GM23338 (cell line): ENCODE data around the gene LDB3. TPM values are rescaled to one million over a fixed set of nuclear protein-coding genes. Genes with fewer than 3 reads are reported as not detected.

ENCODE experiments used
- ATAC-seq: fragments of 200-7000 bp; cut with Tn5 transposase; 3 replicates; pipeline ENCODE4 v1.9.1; 2020
- DNase-seq: peaks from one replicate; pipeline ENCODE4 v3.0.0-alpha.2; 2015; ENCODE audit warnings: low spot score
- H2AFZ ChIP-seq: fragments of 200-600 bp; sonication (generic); 2 replicates; pipeline ENCODE4 v1.8.0; 2016; ENCODE audit warnings: antibody characterized with exemption, mild to moderate bottlenecking, moderate library complexity
- H3F3A ChIP-seq: fragments of 200-600 bp; sonication (generic); replicated peaks from 2 replicates; pipeline ENCODE4 v1.8.0; 2017; ENCODE audit warnings: antibody characterized with exemption, mixed run types, low read depth
- H3K27ac ChIP-seq: fragments of 200-600 bp; sonication (generic); 2 replicates; pipeline ENCODE4 v1.6.1; 2016; ENCODE audit warnings: low read depth
- H3K27me3 ChIP-seq: fragments of 200-600 bp; sonication (generic); 2 replicates; pipeline ENCODE4 v1.8.0; 2016; ENCODE audit warnings: mild to moderate bottlenecking, mixed run types, moderate library complexity; ENCODE audit not compliant: insufficient read depth
- H3K36me3 ChIP-seq: fragments of 200-600 bp; sonication (generic); 2 replicates; pipeline ENCODE4 v1.8.0; 2016; ENCODE audit warnings: mild to moderate bottlenecking; ENCODE audit not compliant: insufficient read depth
- H3K4me1 ChIP-seq: fragments of 200-600 bp; sonication (generic); 2 replicates; pipeline ENCODE4 v1.8.0; 2016; ENCODE audit warnings: mild to moderate bottlenecking, moderate library complexity; ENCODE audit not compliant: insufficient read depth
- H3K4me2 ChIP-seq: fragments of 200-600 bp; sonication (generic); 2 replicates; pipeline ENCODE4 v1.7.1; 2017; ENCODE audit warnings: mixed run types
- H3K4me3 ChIP-seq: fragments of 200-600 bp; sonication (generic); 2 replicates; pipeline ENCODE4 v1.6.1; 2016; ENCODE audit warnings: mixed run types
- H3K79me2 ChIP-seq: fragments of 200-600 bp; sonication (generic); replicated peaks from 2 replicates; pipeline ENCODE4 v1.8.0; 2017; ENCODE audit warnings: mild to moderate bottlenecking; ENCODE audit not compliant: insufficient read depth
- H3K9me2 ChIP-seq: fragments of 200-600 bp; sonication (generic); 2 replicates; pipeline ENCODE4 v1.8.0; 2017; ENCODE audit not compliant: insufficient read depth
- H4K20me1 ChIP-seq: fragments of 200-600 bp; sonication (generic); replicated peaks from 2 replicates; pipeline ENCODE4 v1.8.0; 2017; ENCODE audit warnings: mild to moderate bottlenecking; ENCODE audit not compliant: insufficient read depth
- H3K27ac Mint-ChIP-seq: 2 replicates; pipeline ENCODE4 v1.8.0; 2020; ENCODE audit warnings: inconsistent platforms, mild to moderate bottlenecking, moderate library complexity, mixed read lengths
- H3K27me3 Mint-ChIP-seq: 3 replicates; pipeline ENCODE4 v1.8.0; 2022; ENCODE audit warnings: low read depth, mild to moderate bottlenecking, moderate library complexity, mixed read lengths, inconsistent platforms; ENCODE audit not compliant: insufficient read depth, poor library complexity
- H3K36me3 Mint-ChIP-seq: 3 replicates; pipeline ENCODE4 v1.8.0; 2021; ENCODE audit warnings: low read depth, mild to moderate bottlenecking, inconsistent platforms, moderate library complexity, mixed read lengths
- H3K4me1 Mint-ChIP-seq: 3 replicates; pipeline ENCODE4 v1.8.0; 2020; ENCODE audit warnings: mild to moderate bottlenecking, inconsistent platforms, mixed read lengths
- H3K4me3 Mint-ChIP-seq: 3 replicates; pipeline ENCODE4 v1.8.0; 2021; ENCODE audit warnings: moderate library complexity, mild to moderate bottlenecking, inconsistent platforms, mixed read lengths
- H3K9me3 Mint-ChIP-seq: 3 replicates; pipeline ENCODE4 v1.8.0; 2020; ENCODE audit warnings: moderate library complexity, mild to moderate bottlenecking, inconsistent platforms, mixed read lengths
- CREB1 ChIP-seq: fragments of 250-450 bp; sonication (Bioruptor Pico); IDR thresholded peaks from 2 replicates; pipeline ENCODE4 v1.5.0; 2020; ENCODE audit warnings: low read depth, mild to moderate bottlenecking, moderate library complexity
- CTCF ChIP-seq, 2 experiments: fragments of 200-600 bp in 1 of 2; sonication (generic) in 1 of 2; conservative IDR thresholded peaks; 2 replicates each; pipeline versions ENCODE4 v1.5.1 to v1.6.1; 2016 to 2017; ENCODE audit warnings: antibody characterized with exemption in 2 of 2, low read depth in 2 of 2, mild to moderate bottlenecking in 2 of 2, moderate library complexity in 1 of 2
- EZH2phosphoT487 ChIP-seq: fragments of 200-600 bp; sonication (generic); IDR thresholded peaks from one replicate; pipeline ENCODE4 v1.8.1; 2018; ENCODE audit warnings: antibody characterized with exemption; ENCODE audit not compliant: unreplicated experiment
- JUNB ChIP-seq: IDR thresholded peaks from one replicate; pipeline ENCODE4 v1.6.1; 2016; ENCODE audit warnings: antibody characterized with exemption; ENCODE audit not compliant: unreplicated experiment
- NANOG ChIP-seq: IDR thresholded peaks from 2 replicates; pipeline ENCODE4 v1.6.1; 2016; ENCODE audit warnings: antibody characterized with exemption, borderline replicate concordance
- POLR2AphosphoS5 ChIP-seq: IDR thresholded peaks from 2 replicates; pipeline ENCODE4 v1.6.1; 2016; ENCODE audit warnings: antibody characterized with exemption, low read depth
- REST ChIP-seq: IDR thresholded peaks from one replicate; pipeline ENCODE4 v1.6.1; 2018; ENCODE audit warnings: antibody characterized with exemption; ENCODE audit not compliant: unreplicated experiment
- STAT1 ChIP-seq: IDR thresholded peaks from one replicate; pipeline ENCODE4 v1.6.1; 2016; ENCODE audit warnings: antibody characterized with exemption; ENCODE audit not compliant: unreplicated experiment
- ZNF114 ChIP-seq: fragments of 250-450 bp; sonication (Bioruptor Pico); IDR thresholded peaks from 2 replicates; pipeline ENCODE4 v1.5.0; 2020; ENCODE audit warnings: mild to moderate bottlenecking, moderate library complexity
- ZNF331 ChIP-seq: fragments of 250-450 bp; sonication (Bioruptor Pico); IDR thresholded peaks from 2 replicates; pipeline ENCODE4 v1.5.0; 2020; ENCODE audit warnings: low read depth, mild to moderate bottlenecking, moderate library complexity
- polyA plus RNA-seq: library from polyadenylated mRNA; unstranded; fragments of >200 nt; fragmentation: Nextera tagmentation; extraction: Ambion mirVana; gene quantifications from 2 replicates; pipeline ENCODE4 v1.2.1, GENCODE V29; 2016
- total RNA-seq: library from RNA; depleted of rRNA; stranded (reverse); fragments of >200 nt; shearing (Covaris generic); gene quantifications from 2 replicates; pipeline ENCODE4 v1.2.3, GENCODE V29; 2014
- TF ChIP-seq, protein P1 (sequence below): IDR thresholded peaks from 2 replicates; pipeline ENCODE4 v1.6.1; 2016; ENCODE audit warnings: antibody characterized with exemption
- TF ChIP-seq, protein P2 (sequence below): fragments of 250-450 bp; sonication (Bioruptor Pico); IDR thresholded peaks from 2 replicates; pipeline ENCODE4 v1.5.0; 2020; ENCODE audit warnings: mild to moderate bottlenecking, moderate library complexity

Gene LDB3
- total and polyA plus RNA-seq, 2 experiments from 2014 or later, result 0.14 to 0.16 TPM

DNA sequence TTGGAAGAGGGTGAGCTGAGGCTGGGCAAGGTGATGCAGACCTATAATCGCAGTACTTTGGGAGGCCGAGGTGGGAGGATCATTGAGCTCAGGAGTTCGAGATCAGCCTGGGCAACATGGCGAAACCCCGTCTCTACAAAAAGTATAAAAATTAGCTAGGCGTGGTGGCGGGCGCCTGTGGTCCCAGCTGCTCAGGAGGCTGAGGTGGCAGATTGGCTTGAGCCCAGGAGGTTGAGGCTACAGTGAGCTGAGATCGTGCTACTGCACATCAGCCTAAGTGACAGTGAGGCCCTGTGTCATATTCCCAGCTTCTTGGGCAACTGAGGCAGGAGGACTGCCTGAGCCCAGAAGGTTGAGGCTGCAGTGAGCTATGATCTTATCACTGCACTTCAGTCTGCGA is 101.7 kb downstream of the LDB3 start (continued):
- no peak for TF ChIP-seq REST
- no peak for TF ChIP-seq NANOG
- no peak for TF ChIP-seq CTCF (conservative IDR thresholded peaks at IDR 0.05; ENCODE audit: low read depth in 2 of 2)
- no peak for TF ChIP-seq ZNF114 (CRISPR knock-in tag)

DNA sequence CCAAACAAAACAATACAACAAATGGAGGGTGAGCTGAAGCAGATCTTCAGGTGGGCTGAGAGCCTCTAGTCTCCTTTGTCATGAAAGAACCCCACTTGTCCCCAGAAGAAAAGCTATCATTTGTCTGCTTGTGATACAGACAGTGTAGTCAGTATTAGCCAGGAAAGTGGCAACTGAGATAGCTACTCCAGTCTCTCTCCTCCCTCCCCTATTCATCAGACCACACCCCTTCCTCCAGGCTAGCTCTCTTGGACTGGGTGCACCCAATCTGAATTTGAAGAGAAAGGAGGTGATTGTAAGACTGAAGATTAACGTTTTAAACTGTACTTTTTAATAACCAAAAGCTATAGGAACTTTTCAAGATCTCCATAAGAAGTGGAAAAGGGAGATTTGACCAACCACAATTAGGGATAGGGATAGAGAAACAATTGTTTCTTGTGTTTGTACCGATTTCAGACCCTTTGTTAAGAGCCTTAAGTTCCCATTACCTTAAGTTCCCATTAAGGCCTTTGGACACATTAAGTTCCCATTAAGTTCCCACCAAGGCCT is 102.2 kb downstream of the LDB3 start:
- Mint-ChIP-seq H3K36me3 (no peaks in the 10 kb centered on the region), H3K4me1 (peaks cover 57% of the 10 kb centered on the region), H3K27ac (no peak overlapping the region), H3K4me3 (no peak overlapping the region), H3K27me3 (no peaks in the 10 kb centered on the region), H3K9me3 (no peaks in the 10 kb centered on the region)
- Histone ChIP-seq H3K79me2 (peaks cover 100% of the 10 kb centered on the region), H3F3A (no peaks in the 10 kb centered on the region), H3K4me3 (no peak overlapping the region), H3K27ac (no peak overlapping the region), H3K9me2 (no peaks in the 10 kb centered on the region), H2AFZ (no peak overlapping the region), H3K4me1 (peaks cover 60% of the 10 kb centered on the region), H3K27me3 (no peaks in the 10 kb centered on the region), H3K4me2 (peak overlapping the region; percentile 45; the same call in 1 of the 2 replicates), H4K20me1 (peaks cover 53% of the 10 kb centered on the region), H3K36me3 (no peaks in the 10 kb centered on the region)
- peak; percentile 58 for DNase-seq
- peak; percentile 85 for ATAC-seq
- TF ChIP-seq EZH2phosphoT487 (no peak), NANOG (no peak), JUNB (no peak), ZNF331 (no peak), CREB1 (no peak), STAT1 (no peak), ZNF114 (CRISPR knock-in tag) (no peak), POLR2AphosphoS5 (no peak)
- TF ChIP-seq, protein P1, sequence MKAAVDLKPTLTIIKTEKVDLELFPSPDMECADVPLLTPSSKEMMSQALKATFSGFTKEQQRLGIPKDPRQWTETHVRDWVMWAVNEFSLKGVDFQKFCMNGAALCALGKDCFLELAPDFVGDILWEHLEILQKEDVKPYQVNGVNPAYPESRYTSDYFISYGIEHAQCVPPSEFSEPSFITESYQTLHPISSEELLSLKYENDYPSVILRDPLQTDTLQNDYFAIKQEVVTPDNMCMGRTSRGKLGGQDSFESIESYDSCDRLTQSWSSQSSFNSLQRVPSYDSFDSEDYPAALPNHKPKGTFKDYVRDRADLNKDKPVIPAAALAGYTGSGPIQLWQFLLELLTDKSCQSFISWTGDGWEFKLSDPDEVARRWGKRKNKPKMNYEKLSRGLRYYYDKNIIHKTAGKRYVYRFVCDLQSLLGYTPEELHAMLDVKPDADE, result no peak
- TF ChIP-seq, protein P2, sequence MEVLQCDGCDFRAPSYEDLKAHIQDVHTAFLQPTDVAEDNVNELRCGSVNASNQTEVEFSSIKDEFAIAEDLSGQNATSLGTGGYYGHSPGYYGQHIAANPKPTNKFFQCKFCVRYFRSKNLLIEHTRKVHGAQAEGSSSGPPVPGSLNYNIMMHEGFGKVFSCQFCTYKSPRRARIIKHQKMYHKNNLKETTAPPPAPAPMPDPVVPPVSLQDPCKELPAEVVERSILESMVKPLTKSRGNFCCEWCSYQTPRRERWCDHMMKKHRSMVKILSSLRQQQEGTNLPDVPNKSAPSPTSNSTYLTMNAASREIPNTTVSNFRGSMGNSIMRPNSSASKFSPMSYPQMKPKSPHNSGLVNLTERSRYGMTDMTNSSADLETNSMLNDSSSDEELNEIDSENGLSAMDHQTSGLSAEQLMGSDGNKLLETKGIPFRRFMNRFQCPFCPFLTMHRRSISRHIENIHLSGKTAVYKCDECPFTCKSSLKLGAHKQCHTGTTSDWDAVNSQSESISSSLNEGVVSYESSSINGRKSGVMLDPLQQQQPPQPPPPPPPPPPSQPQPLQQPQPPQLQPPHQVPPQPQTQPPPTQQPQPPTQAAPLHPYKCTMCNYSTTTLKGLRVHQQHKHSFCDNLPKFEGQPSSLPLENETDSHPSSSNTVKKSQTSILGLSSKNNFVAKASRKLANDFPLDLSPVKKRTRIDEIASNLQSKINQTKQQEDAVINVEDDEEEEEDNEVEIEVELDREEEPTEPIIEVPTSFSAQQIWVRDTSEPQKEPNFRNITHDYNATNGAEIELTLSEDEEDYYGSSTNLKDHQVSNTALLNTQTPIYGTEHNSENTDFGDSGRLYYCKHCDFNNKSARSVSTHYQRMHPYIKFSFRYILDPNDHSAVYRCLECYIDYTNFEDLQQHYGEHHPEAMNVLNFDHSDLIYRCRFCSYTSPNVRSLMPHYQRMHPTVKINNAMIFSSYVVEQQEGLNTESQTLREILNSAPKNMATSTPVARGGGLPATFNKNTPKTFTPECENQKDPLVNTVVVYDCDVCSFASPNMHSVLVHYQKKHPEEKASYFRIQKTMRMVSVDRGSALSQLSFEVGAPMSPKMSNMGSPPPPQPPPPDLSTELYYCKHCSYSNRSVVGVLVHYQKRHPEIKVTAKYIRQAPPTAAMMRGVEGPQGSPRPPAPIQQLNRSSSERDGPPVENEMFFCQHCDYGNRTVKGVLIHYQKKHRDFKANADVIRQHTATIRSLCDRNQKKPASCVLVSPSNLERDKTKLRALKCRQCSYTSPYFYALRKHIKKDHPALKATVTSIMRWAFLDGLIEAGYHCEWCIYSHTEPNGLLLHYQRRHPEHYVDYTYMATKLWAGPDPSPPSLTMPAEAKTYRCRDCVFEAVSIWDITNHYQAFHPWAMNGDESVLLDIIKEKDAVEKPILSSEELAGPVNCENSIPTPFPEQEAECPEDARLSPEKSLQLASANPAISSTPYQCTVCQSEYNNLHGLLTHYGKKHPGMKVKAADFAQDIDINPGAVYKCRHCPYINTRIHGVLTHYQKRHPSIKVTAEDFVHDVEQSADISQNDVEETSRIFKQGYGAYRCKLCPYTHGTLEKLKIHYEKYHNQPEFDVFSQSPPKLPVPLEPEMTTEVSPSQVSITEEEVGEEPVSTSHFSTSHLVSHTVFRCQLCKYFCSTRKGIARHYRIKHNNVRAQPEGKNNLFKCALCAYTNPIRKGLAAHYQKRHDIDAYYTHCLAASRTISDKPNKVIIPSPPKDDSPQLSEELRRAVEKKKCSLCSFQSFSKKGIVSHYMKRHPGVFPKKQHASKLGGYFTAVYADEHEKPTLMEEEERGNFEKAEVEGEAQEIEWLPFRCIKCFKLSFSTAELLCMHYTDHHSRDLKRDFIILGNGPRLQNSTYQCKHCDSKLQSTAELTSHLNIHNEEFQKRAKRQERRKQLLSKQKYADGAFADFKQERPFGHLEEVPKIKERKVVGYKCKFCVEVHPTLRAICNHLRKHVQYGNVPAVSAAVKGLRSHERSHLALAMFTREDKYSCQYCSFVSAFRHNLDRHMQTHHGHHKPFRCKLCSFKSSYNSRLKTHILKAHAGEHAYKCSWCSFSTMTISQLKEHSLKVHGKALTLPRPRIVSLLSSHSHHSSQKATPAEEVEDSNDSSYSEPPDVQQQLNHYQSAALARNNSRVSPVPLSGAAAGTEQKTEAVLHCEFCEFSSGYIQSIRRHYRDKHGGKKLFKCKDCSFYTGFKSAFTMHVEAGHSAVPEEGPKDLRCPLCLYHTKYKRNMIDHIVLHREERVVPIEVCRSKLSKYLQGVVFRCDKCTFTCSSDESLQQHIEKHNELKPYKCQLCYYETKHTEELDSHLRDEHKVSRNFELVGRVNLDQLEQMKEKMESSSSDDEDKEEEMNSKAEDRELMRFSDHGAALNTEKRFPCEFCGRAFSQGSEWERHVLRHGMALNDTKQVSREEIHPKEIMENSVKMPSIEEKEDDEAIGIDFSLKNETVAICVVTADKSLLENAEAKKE (CRISPR knock-in tag), result no peak
